HepG2 (cell line): ENCODE measurements around the gene HSPA14. TPM values are rescaled to one million over a fixed set of nuclear protein-coding genes. Genes with fewer than 3 reads are reported as not detected.

Experiments
- ATAC-seq: fragments of 200-7000 bp; cut with Tn5 transposase; 3 replicates; pipeline ENCODE4 v1.9.1; 2020; ENCODE audit warnings: mild to moderate bottlenecking, moderate library complexity
- BruUV-seq: library from RNA; stranded (reverse); fragments of 400-500 nt; replicated peaks from 2 replicates; lab custom pipeline; 2021; lab: Mats Ljungman, UMichigan
- CTCF ChIA-PET: fragments of 300-600 bp; formaldehyde crosslinking; extraction: SDS; loops from one replicate; lab custom pipeline; 2021; ENCODE audit warnings: low total read pairs, inconsistent platforms, low intra/inter-chr PET ratio; lab: Yijun Ruan, JAX
- POLR2A ChIA-PET: fragments of 350-600 bp; sonication (Branson Sonifier 250); formaldehyde crosslinking; loops from one replicate; lab custom pipeline; 2020; ENCODE audit warnings: antibody characterized with exemption, inconsistent platforms; lab: Yijun Ruan, JAX
- DNase-seq: peaks from one replicate; pipeline ENCODE4 v3.0.0-alpha.2; 2015; ENCODE audit warnings: low spot score
- FAIRE-seq: peaks from 3 replicates; lab custom pipeline; 2011; peaks lifted over from hg19 to GRCh38; lab: Jason Lieb, UNC
- H2AFZ ChIP-seq: one replicate; pipeline ENCODE4 v1.6.1; 2011; ENCODE audit warnings: low read length, inconsistent platforms
- H3K27ac ChIP-seq: fragments of 300-600 bp; 3 replicates; pipeline ENCODE4 v1.8.0; 2011; ENCODE audit warnings: mixed run types, mild to moderate bottlenecking, mixed read lengths, low read length, inconsistent platforms; ENCODE audit not compliant: insufficient read depth; ENCODE audit errors: extremely low read length
- H3K27me3 ChIP-seq, 2 experiments: fragments of 200-600 bp in 1 of 2; 2 replicates in 1 of 2; 3 replicates in 1 of 2; pipeline versions ENCODE4 v1.6.0 to v1.8.0; 2011; ENCODE audit warnings: low read length in 2 of 2, mild to moderate bottlenecking in 2 of 2, moderate library complexity in 2 of 2, inconsistent platforms in 1 of 2; ENCODE audit not compliant: insufficient read depth in 2 of 2, control insufficient read depth in 1 of 2
- H3K36me3 ChIP-seq, 2 experiments: fragments of 200-600 bp in 1 of 2; replicated peaks in 1 of 2; 2 replicates in 1 of 2; 3 replicates in 1 of 2; pipeline versions ENCODE4 v1.5.1 to v1.8.0; 2011; ENCODE audit warnings: low read length in 2 of 2, inconsistent platforms in 1 of 2; ENCODE audit not compliant: insufficient read depth in 2 of 2, control insufficient read depth in 1 of 2
- H3K4me1 ChIP-seq: 2 replicates; pipeline ENCODE4 v1.5.1; 2012; ENCODE audit warnings: low read length, inconsistent platforms; ENCODE audit not compliant: insufficient read depth
- H3K4me2 ChIP-seq: 2 replicates; pipeline ENCODE4 v1.6.0; 2011; ENCODE audit warnings: low read depth, low read length, inconsistent platforms
- H3K4me3 ChIP-seq, 3 experiments: fragments of 200-600 bp in 1 of 3; sonication (generic), shearing (Covaris generic) in 1 of 3; replicated peaks in 1 of 3; 2 replicates each; pipeline ENCODE4 v1.5.1; 2011 to 2016; ENCODE audit warnings: low read length in 3 of 3, inconsistent platforms in 2 of 3, low read depth in 2 of 3, mild to moderate bottlenecking in 2 of 3, control low read depth in 1 of 3, mixed read lengths in 1 of 3; ENCODE audit not compliant: insufficient read depth in 1 of 3
- H3K79me2 ChIP-seq: one replicate; pipeline ENCODE4 v1.6.1; 2011; ENCODE audit warnings: low read length, inconsistent platforms; ENCODE audit not compliant: insufficient read depth
- H3K9ac ChIP-seq: 2 replicates; pipeline ENCODE4 v1.6.0; 2011; ENCODE audit warnings: mild to moderate bottlenecking, low read depth, low read length, inconsistent platforms; ENCODE audit not compliant: insufficient read depth
- H3K9me3 ChIP-seq: 2 replicates; pipeline ENCODE4 v1.5.1; 2012; ENCODE audit warnings: mild to moderate bottlenecking, low read length
- H4K20me1 ChIP-seq: 2 replicates; pipeline ENCODE4 v1.6.0; 2011; ENCODE audit warnings: inconsistent platforms, mild to moderate bottlenecking, low read length, moderate library complexity; ENCODE audit not compliant: insufficient read depth
- E2F5 ChIP-seq: sonication (generic); formaldehyde crosslinking; conservative IDR thresholded peaks from 2 replicates; pipeline ENCODE4 v1.4.0; 2020; ENCODE audit warnings: missing genetic modification reagents
- JDP2 ChIP-seq: sonication (generic); formaldehyde crosslinking; IDR thresholded peaks from 2 replicates; pipeline ENCODE4 v1.8.1; 2022; ENCODE audit warnings: missing genetic modification reagents, borderline replicate concordance
- MLXIP ChIP-seq: sonication (generic); formaldehyde crosslinking; IDR thresholded peaks from 2 replicates; pipeline ENCODE4 v1.9.0; 2021; ENCODE audit warnings: missing genetic modification reagents, borderline replicate concordance
- PRDM10 ChIP-seq: sonication (generic); formaldehyde crosslinking; IDR thresholded peaks from 2 replicates; pipeline ENCODE4 v1.4.0; 2020; ENCODE audit warnings: low read depth, missing genetic modification reagents
- STAG1 ChIP-seq: sonication (generic); formaldehyde crosslinking; IDR thresholded peaks from 2 replicates; pipeline ENCODE4 v1.4.0; 2020; ENCODE audit warnings: missing genetic modification reagents
- TAF1 ChIP-seq: sonication (generic); formaldehyde crosslinking; IDR thresholded peaks from 2 replicates; pipeline ENCODE4 v1.4.0; 2020; ENCODE audit warnings: missing genetic modification reagents
- TOPORS ChIP-seq: sonication (generic); formaldehyde crosslinking; IDR thresholded peaks from 2 replicates; pipeline ENCODE4 v1.8.0; 2023; ENCODE audit warnings: mild to moderate bottlenecking, missing genetic modification reagents
- TRIM22 ChIP-seq: fragments of 450-650 bp; IDR thresholded peaks from 2 replicates; pipeline ENCODE4 v1.6.1; 2017
- ZNF10 ChIP-seq: sonication (generic); formaldehyde crosslinking; IDR thresholded peaks from 2 replicates; pipeline ENCODE4 v1.4.0; 2020; ENCODE audit warnings: mild to moderate bottlenecking, low read depth, missing genetic modification reagents, borderline replicate concordance
- ZNF224 ChIP-seq: sonication (generic); formaldehyde crosslinking; IDR thresholded peaks from 2 replicates; pipeline ENCODE4 v1.5.0; 2020; ENCODE audit warnings: mild to moderate bottlenecking, missing genetic modification reagents
- ZNF512 ChIP-seq: sonication (generic); formaldehyde crosslinking; IDR thresholded peaks from 2 replicates; pipeline ENCODE4 v1.4.0; 2020; ENCODE audit warnings: mild to moderate bottlenecking, missing genetic modification reagents
- ZNF572 ChIP-seq: sonication (generic); formaldehyde crosslinking; IDR thresholded peaks from 2 replicates; pipeline ENCODE4 v1.5.1; 2020; ENCODE audit warnings: mild to moderate bottlenecking, missing genetic modification reagents
- ZNF605 ChIP-seq: sonication (generic); formaldehyde crosslinking; IDR thresholded peaks from 2 replicates; pipeline ENCODE4 v1.8.0; 2022; ENCODE audit warnings: mild to moderate bottlenecking, missing genetic modification reagents
- ZNF766 ChIP-seq: sonication (generic); formaldehyde crosslinking; IDR thresholded peaks from 2 replicates; pipeline ENCODE4 v1.5.0; 2020; ENCODE audit warnings: missing genetic modification reagents, borderline replicate concordance
- ZSCAN31 ChIP-seq: sonication (generic); formaldehyde crosslinking; IDR thresholded peaks from 2 replicates; pipeline ENCODE4 v1.5.0; 2020; ENCODE audit warnings: low read depth, mild to moderate bottlenecking, missing genetic modification reagents
- WGBS: methylation state at CpG from one replicate; pipeline ENCODE4 v1.1.6; 2017; ENCODE audit warnings: low lambda C conversion rate; 5-methylcytosine and 5-hydroxymethylcytosine counted together
- in situ Hi-C: cut with HindIII; loops from 2 replicates; pipeline ENCODE4 v1.10.0; 2017; ENCODE audit warnings: low pct_unique_long_range_greater_than_20kb; ENCODE audit not compliant: extremely low pct_ligation_motif_present
- intact Hi-C: fragments of 100-400 bp; cut with micrococcal nuclease; formaldehyde crosslinking; loops from one replicate; pipeline ENCODE4 v1.10.0; 2022; ENCODE audit not compliant: unreplicated experiment
- polyA plus RNA-seq, 8 experiments: library from polyadenylated mRNA; depleted of rRNA in 3 of 8; stranded (reverse) in 7 of 8; unstranded in 1 of 8; fragments of >200 nt; fragmentation: Illumina TruSeq in 4 of 8; extraction: Trizol in 4 of 8; gene quantifications; 2 replicates each; pipeline versions ENCODE4 v1.2.1 to v1.2.3, GENCODE V29; 2011 to 2016; ENCODE audit warnings: low read depth in 4 of 8, missing spikeins in 1 of 8, mixed read lengths in 1 of 8; ENCODE audit not compliant: insufficient read depth in 1 of 8
- total RNA-seq, 5 experiments: library from RNA; depleted of rRNA; stranded (reverse); fragments of >200 nt; fragmentation: Illumina TruSeq; extraction: Trizol; gene quantifications; 2 replicates each; pipeline ENCODE4 v1.2.3, GENCODE V29; 2016; ENCODE audit warnings: low read depth in 1 of 5

The HSPA14 gene
- total and polyA plus RNA-seq, 2 of the 13 experiments (the other 11 are each of a cell fraction or from before 2014, with no cell fraction given) = 10.7 to 29.8 TPM

GRCh38 chr10:14844948-14845347, 6.8 kb downstream of the HSPA14 start:
- Histone ChIP-seq H2AFZ (no peak overlapping the region), H3K36me3 (peaks cover 14 to 49% of the 10 kb centered on the region in 2 experiments), H3K4me1 (peaks cover 6% of the 10 kb centered on the region), H3K79me2 (peaks cover 9% of the 10 kb centered on the region), H3K27ac (no peak overlapping the region), H3K27me3 (no peaks in the 10 kb centered on the region), H3K4me3 (no peak overlapping the region), H3K9me3 (no peaks in the 10 kb centered on the region), H3K4me2 (no peak overlapping the region), H3K9ac (no peak overlapping the region), H4K20me1 (no peaks in the 10 kb centered on the region)
- ChIA-PET POLR2A (no interaction called here), CTCF (no interaction called here)
- no peak for ATAC-seq
- intact Hi-C loops = no loop called here
- 98% methylated on average over 2 of the region's 2 CpGs for WGBS
- in situ Hi-C loops = no loop called here
- BruUV-seq = no TSS peak
- TF ChIP-seq TOPORS (CRISPR knock-in tag) (no peak), ZNF572 (CRISPR knock-in tag) (no peak), PRDM10 (CRISPR knock-in tag) (no peak), ZNF10 (CRISPR knock-in tag) (no peak), E2F5 (no peak), TAF1 (CRISPR knock-in tag) (no peak), ZSCAN31 (no peak), MLXIP (CRISPR knock-in tag) (no peak), STAG1 (CRISPR knock-in tag) (no peak), TRIM22 (no peak), ZNF224 (CRISPR knock-in tag) (no peak), ZNF605 (CRISPR knock-in tag) (no peak), ZNF766 (CRISPR knock-in tag) (no peak), ZNF512 (no peak), JDP2 (CRISPR knock-in tag) (no peak)
- DNase-seq = no peak
- FAIRE-seq = no peak
